GM12878 (cell line): ENCODE results near the gene LRRC45. TPM values are rescaled to one million over a fixed set of nuclear protein-coding genes. Genes with fewer than 3 reads are reported as not detected.

ENCODE experiments used
- CTCF ChIP-seq, 3 experiments: IDR thresholded peaks in 2 of 3; conservative IDR thresholded peaks in 1 of 3; 2 replicates each; pipeline ENCODE4 v1.5.1; 2011; ENCODE audit warnings: low read depth in 3 of 3, low read length in 3 of 3, mild to moderate bottlenecking in 3 of 3, control low read depth in 2 of 3, moderate library complexity in 2 of 3, inconsistent platforms in 1 of 3, mixed read lengths in 1 of 3; ENCODE audit not compliant: control insufficient read depth in 2 of 3, insufficient read depth in 1 of 3; ENCODE audit errors: extremely low read depth in 1 of 3
- DPF2 ChIP-seq: fragments of 450-650 bp; IDR thresholded peaks from 2 replicates; pipeline ENCODE4 v1.6.1; 2017; ENCODE audit warnings: mild to moderate bottlenecking
- EED ChIP-seq: sonication (generic); IDR thresholded peaks from 2 replicates; pipeline ENCODE4 v1.6.1; 2016; ENCODE audit warnings: antibody characterized with exemption, low read depth
- FOXM1 ChIP-seq: IDR thresholded peaks from 2 replicates; pipeline ENCODE4 v1.6.1; 2012; ENCODE audit warnings: low read depth, mild to moderate bottlenecking, inconsistent platforms, low read length, moderate library complexity
- IRF4 ChIP-seq: IDR thresholded peaks from 2 replicates; pipeline ENCODE4 v1.6.1; 2011; ENCODE audit warnings: low read depth, low read length
- JUNB ChIP-seq: IDR thresholded peaks from 2 replicates; pipeline ENCODE4 v1.6.1; 2016; ENCODE audit warnings: antibody characterized with exemption, mild to moderate bottlenecking
- KDM1A ChIP-seq: fragments of 200-600 bp; sonication (generic); IDR thresholded peaks from 2 replicates; pipeline ENCODE4 v1.6.1; 2016; ENCODE audit warnings: borderline replicate concordance
- KLF5 ChIP-seq: fragments of 450-650 bp; IDR thresholded peaks from 2 replicates; pipeline ENCODE4 v1.6.1; 2014; ENCODE audit warnings: mild to moderate bottlenecking; ENCODE audit not compliant: partially characterized antibody
- LARP7 ChIP-seq: fragments of 450-650 bp; IDR thresholded peaks from 2 replicates; pipeline ENCODE4 v1.6.1; 2017; ENCODE audit warnings: mild to moderate bottlenecking
- MYB ChIP-seq: fragments of 150-350 bp; IDR thresholded peaks from 2 replicates; pipeline ENCODE4 v1.6.1; 2014; ENCODE audit warnings: mild to moderate bottlenecking, low read depth, low read length, borderline replicate concordance
- NFIC ChIP-seq: IDR thresholded peaks from 2 replicates; pipeline ENCODE4 v1.6.1; 2012; ENCODE audit warnings: low read depth, mild to moderate bottlenecking, inconsistent platforms, low read length, moderate library complexity
- PBX3 ChIP-seq: IDR thresholded peaks from 2 replicates; pipeline ENCODE4 v1.6.1; 2011; ENCODE audit warnings: mild to moderate bottlenecking, low read depth, low read length, moderate library complexity; ENCODE audit not compliant: insufficient replicate concordance
- POLR2A ChIP-seq: IDR thresholded peaks from 2 replicates; pipeline ENCODE4 v1.6.1; 2011; ENCODE audit warnings: low read depth, mild to moderate bottlenecking, low read length
- POU2F2 ChIP-seq: IDR thresholded peaks from 3 replicates; pipeline ENCODE4 v1.6.1; 2011; ENCODE audit warnings: low read depth, mild to moderate bottlenecking, low read length, borderline replicate concordance
- SP1 ChIP-seq: IDR thresholded peaks from one replicate; pipeline ENCODE4 v1.6.1; 2011; ENCODE audit warnings: low read depth, low read length
- STAT1 ChIP-seq: fragments of 450-650 bp; conservative IDR thresholded peaks from 2 replicates; pipeline ENCODE4 v1.6.1; 2014; ENCODE audit warnings: antibody characterized with exemption, mild to moderate bottlenecking
- TAF1 ChIP-seq: IDR thresholded peaks from 2 replicates; pipeline ENCODE4 v1.6.1; 2011; ENCODE audit warnings: mild to moderate bottlenecking, low read depth, low read length, borderline replicate concordance
- TCF3 ChIP-seq: IDR thresholded peaks from 2 replicates; pipeline ENCODE4 v1.6.1; 2012; ENCODE audit warnings: low read depth, mild to moderate bottlenecking, low read length, borderline replicate concordance; ENCODE audit not compliant: insufficient read depth
- WRNIP1 ChIP-seq: IDR thresholded peaks from 2 replicates; pipeline ENCODE4 v1.6.1; 2011; ENCODE audit warnings: low read depth, low read length, improper control_type of control experiment, borderline replicate concordance
- ZBTB33 ChIP-seq: fragments of 450-650 bp; IDR thresholded peaks from 2 replicates; pipeline ENCODE4 v1.6.1; 2017; ENCODE audit warnings: mild to moderate bottlenecking
- ZNF274 ChIP-seq: IDR thresholded peaks from one replicate; pipeline ENCODE4 v1.8.0; 2011; ENCODE audit not compliant: insufficient read length, insufficient read depth
- ZNF622 ChIP-seq: fragments of 450-650 bp; IDR thresholded peaks from 2 replicates; pipeline ENCODE4 v1.6.1; 2017; ENCODE audit warnings: mild to moderate bottlenecking, inconsistent platforms
- polyA plus RNA-seq, 11 experiments: library from polyadenylated mRNA; depleted of rRNA in 4 of 11; unstranded in 6 of 11; stranded (reverse) in 5 of 11; fragments of >200 nt; fragmentation: Nextera tagmentation in 4 of 11; fragmentation: Illumina TruSeq in 1 of 11; extraction: Ambion mirVana in 4 of 11; extraction: Trizol in 1 of 11; gene quantifications; 1 replicate in 1 of 11; 2 replicates in 10 of 11; pipeline versions ENCODE4 v1.2.1 to v1.2.3, GENCODE V29; 2011 to 2016; ENCODE audit warnings: inconsistent platforms in 2 of 11, missing spikeins in 2 of 11, low read depth in 1 of 11
- total RNA-seq, 4 experiments: library from RNA; depleted of rRNA in 3 of 4; stranded (reverse); fragments of >200 nt in 3 of 4; fragmentation: Illumina TruSeq in 1 of 4; extraction: Trizol in 1 of 4; gene quantifications; 2 replicates each; pipeline versions ENCODE4 v1.2.1 to v1.2.3, GENCODE V29; 2013 to 2021
- TF ChIP-seq, protein P1 (sequence below): fragments of 450-650 bp; IDR thresholded peaks from 2 replicates; pipeline ENCODE4 v1.6.1; 2017; ENCODE audit warnings: low read depth, mild to moderate bottlenecking, moderate library complexity
- TF ChIP-seq, protein P2 (sequence below): fragments of 450-650 bp; IDR thresholded peaks from 2 replicates; pipeline ENCODE4 v1.6.1; 2014; ENCODE audit warnings: mild to moderate bottlenecking

The LRRC45 gene
- total and polyA plus RNA-seq, 10 of the 15 experiments (the other 5 are each of a cell fraction or from before 2014, with no cell fraction given): 0.03 to 27.7 (median 10.4) TPM

- TF ChIP-seq ZBTB33 (peak; percentile 47; the same call in 1 of the 2 replicates), FOXM1 (no peak), DPF2 (peak; percentile 60; the same call in 1 of the 2 replicates), CTCF (IDR thresholded peaks at IDR 0.05 in 2 of 3, conservative IDR thresholded peaks at IDR 0.05 in 1 of 3; ENCODE audit: control insufficient read depth in 2 of 3, extremely low read depth in 1 of 3, insufficient read depth in 1 of 3, low read depth in 3 of 3, low read length in 3 of 3) (no peak), ZNF274 (no peak), KDM1A (no peak), EED (no peak), STAT1 (no peak), POU2F2 (peak; percentile 87; the same call in 2 of the 3 replicates), TCF3 (0 out of 2 replicates have a peak, but pooled peaks have one; percentile 57), ZNF622 (no peak), IRF4 (0 out of 2 replicates have a peak, but pooled peaks have one; percentile 30), KLF5 (peak; percentile 25), SP1 (peak; percentile 76), TAF1 (peak; percentile 90; the same call in 1 of the 2 replicates), PBX3 (peak; percentile 41), POLR2A (peak; percentile 75), NFIC (no peak), JUNB (no peak), MYB (no peak; the same call in 1 of the 2 replicates), LARP7 (peak; percentile 96), WRNIP1 (no peak)
- TF ChIP-seq, protein P1, sequence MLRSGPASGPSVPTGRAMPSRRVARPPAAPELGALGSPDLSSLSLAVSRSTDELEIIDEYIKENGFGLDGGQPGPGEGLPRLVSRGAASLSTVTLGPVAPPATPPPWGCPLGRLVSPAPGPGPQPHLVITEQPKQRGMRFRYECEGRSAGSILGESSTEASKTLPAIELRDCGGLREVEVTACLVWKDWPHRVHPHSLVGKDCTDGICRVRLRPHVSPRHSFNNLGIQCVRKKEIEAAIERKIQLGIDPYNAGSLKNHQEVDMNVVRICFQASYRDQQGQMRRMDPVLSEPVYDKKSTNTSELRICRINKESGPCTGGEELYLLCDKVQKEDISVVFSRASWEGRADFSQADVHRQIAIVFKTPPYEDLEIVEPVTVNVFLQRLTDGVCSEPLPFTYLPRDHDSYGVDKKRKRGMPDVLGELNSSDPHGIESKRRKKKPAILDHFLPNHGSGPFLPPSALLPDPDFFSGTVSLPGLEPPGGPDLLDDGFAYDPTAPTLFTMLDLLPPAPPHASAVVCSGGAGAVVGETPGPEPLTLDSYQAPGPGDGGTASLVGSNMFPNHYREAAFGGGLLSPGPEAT: no peak
- TF ChIP-seq, protein P2, sequence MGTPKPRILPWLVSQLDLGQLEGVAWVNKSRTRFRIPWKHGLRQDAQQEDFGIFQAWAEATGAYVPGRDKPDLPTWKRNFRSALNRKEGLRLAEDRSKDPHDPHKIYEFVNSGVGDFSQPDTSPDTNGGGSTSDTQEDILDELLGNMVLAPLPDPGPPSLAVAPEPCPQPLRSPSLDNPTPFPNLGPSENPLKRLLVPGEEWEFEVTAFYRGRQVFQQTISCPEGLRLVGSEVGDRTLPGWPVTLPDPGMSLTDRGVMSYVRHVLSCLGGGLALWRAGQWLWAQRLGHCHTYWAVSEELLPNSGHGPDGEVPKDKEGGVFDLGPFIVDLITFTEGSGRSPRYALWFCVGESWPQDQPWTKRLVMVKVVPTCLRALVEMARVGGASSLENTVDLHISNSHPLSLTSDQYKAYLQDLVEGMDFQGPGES: 0 out of 2 replicates have a peak, but pooled peaks have one; percentile 27
Observed at GRCh38 chr17:82065638-82066303, 42.7 kb downstream of the LRRC45 start, which contains the start of gene DUS1L (continued).
